Activated T-cell treated with anti-CD3 and anti-CD28 coated beads, Interleukin-2, amount 50 U/mL, for 24 hours (primary cell): ENCODE results near the gene C8A.

Source experiments
- DNase-seq: peaks from one replicate; pipeline ENCODE4 v3.0.0-alpha.2; 2020
- H3K27ac Mint-ChIP-seq: 2 replicates; pipeline ENCODE4 v1.8.0; 2020; ENCODE audit warnings: mild to moderate bottlenecking, mixed read lengths
- H3K27me3 Mint-ChIP-seq: 2 replicates; pipeline ENCODE4 v1.8.0; 2020; ENCODE audit warnings: mixed read lengths
- H3K36me3 Mint-ChIP-seq: 2 replicates; pipeline ENCODE4 v1.8.0; 2020; ENCODE audit warnings: low read depth, mixed read lengths
- H3K4me1 Mint-ChIP-seq: 2 replicates; pipeline ENCODE4 v1.8.0; 2020; ENCODE audit warnings: low read depth, mixed read lengths
- H3K4me3 Mint-ChIP-seq: 2 replicates; pipeline ENCODE4 v1.8.0; 2020; ENCODE audit warnings: mild to moderate bottlenecking, moderate library complexity, mixed read lengths
- H3K9me3 Mint-ChIP-seq: 2 replicates; pipeline ENCODE4 v1.8.0; 2020; ENCODE audit warnings: mixed read lengths

C8A gene

GRCh38 chr1:56967355-56967754, 112.8 kb downstream of the C8A start:
- Mint-ChIP-seq H3K9me3 (peaks cover 6% of the 10 kb centered on the region), H3K4me1 (no peaks in the 10 kb centered on the region), H3K4me3 (no peak overlapping the region), H3K27ac (no peak overlapping the region), H3K36me3 (no peaks in the 10 kb centered on the region), H3K27me3 (no peaks in the 10 kb centered on the region)
- no peak for DNase-seq
